ENCODE results near the gene DNAH9.
A peak's percentile ranks its signal among the peaks of the same experiment; 100 is the strongest.

DNAH9 gene

DNA sequence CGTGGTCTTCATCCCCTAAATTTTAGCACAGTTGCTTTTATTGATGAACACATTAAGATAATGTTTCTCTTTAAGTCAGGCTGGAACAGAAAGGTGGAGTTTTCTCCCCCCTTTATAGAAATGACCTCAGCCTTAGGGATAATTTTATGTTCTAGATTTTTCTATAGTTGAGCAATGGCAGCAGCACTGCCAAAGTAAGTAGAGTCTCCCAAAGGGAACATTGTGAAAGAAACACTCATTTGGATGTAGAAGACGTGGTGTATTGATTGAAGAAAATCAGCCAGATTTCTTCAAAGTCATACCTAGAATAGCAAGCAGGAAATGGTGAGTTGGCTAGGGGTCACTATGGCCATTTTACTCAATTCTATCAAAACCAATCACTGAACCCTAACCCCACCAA is 122.5 kb downstream of the DNAH9 start:
- FAIRE-seq (no peak), DNase-seq (ENCODE audit: insufficient read length, low spot score) (no peak)
- no peak for TF ChIP-seq PAX5 (IDR thresholded peaks at IDR 0.05; ENCODE audit: insufficient read depth, low read length, severe bottlenecking)
- TF ChIP-seq POLR2A (IDR thresholded peaks at IDR 0.05; ENCODE audit: low read depth, low read length) = no peak
- TF ChIP-seq TAF1 (IDR thresholded peaks at IDR 0.05; ENCODE audit: low read depth, low read length) = no peak
- no peak for TF ChIP-seq SPI1 (IDR thresholded peaks at IDR 0.05; ENCODE audit: low read depth, low read length)
- no peak for TF ChIP-seq POU2F2 (IDR thresholded peaks at IDR 0.05; ENCODE audit: low read depth, low read length)
- no peak for TF ChIP-seq POLR2AphosphoS5 (IDR thresholded peaks at IDR 0.05; ENCODE audit: low read depth, low read length)

DNA sequence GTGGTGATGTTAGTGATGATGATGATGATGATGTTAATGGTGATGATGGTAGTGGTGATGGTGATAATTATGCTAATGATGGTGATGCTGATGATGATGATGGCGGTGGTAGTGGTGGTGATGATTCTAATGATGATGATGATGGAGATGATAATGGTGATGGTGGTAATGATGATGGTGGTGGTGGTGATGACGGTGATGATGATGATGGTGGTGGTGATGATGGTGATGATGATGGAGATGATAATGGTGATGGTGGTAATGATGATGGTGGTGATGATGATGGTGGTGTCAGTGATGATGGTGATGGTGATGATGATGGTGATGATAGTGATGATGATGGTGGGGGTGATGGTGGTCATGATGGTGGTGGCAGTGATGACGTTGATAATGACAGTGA is 132.5 kb downstream of the DNAH9 start:
- FAIRE-seq (peak; percentile 55), DNase-seq (ENCODE audit: insufficient read length, low spot score) (no peak)
- TF ChIP-seq TAF1 (IDR thresholded peaks at IDR 0.05; ENCODE audit: low read depth, low read length) (no peak), POU2F2 (IDR thresholded peaks at IDR 0.05; ENCODE audit: low read depth, low read length) (no peak), SPI1 (IDR thresholded peaks at IDR 0.05; ENCODE audit: low read depth, low read length) (no peak), POLR2AphosphoS5 (IDR thresholded peaks at IDR 0.05; ENCODE audit: low read depth, low read length) (no peak), POLR2A (IDR thresholded peaks at IDR 0.05; ENCODE audit: low read depth, low read length) (no peak), PAX5 (IDR thresholded peaks at IDR 0.05; ENCODE audit: insufficient read depth, low read length, severe bottlenecking) (no peak)

DNA sequence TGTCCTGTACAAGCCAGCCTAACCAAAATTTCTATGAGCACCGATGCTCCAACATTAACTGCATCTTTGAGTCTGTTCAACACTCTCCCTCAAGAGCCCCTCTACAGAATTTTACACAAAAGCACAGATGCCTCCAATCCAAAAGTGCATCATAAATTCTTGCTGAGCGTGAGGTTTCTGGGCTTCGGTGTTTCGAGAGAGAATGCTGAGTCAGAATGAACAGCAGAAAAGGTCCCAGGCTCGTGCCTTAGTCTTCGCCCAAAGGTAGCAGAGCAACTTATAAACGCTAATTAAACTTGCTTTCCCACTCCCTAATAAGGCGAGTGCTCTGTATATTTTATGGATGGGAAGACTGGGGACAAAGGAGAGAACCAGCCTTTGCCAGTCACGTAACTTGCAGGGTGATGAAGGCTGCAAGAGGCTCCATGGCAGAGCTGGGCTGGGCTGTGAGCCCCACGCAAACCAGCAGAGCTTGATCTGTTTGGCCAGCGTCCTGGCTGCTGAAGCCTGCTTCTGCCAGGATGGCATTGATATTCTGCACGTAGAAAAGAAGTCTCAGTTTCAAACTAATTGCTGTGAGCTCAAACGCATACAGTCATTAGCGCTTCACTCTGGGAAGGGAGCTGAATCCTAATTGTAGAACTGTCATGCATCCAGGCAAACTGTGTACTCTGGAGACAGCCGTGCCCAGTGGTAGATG is 138.5 kb downstream of the DNAH9 start:
- FAIRE-seq (no peak), DNase-seq (ENCODE audit: insufficient read length, low spot score) (no peak)
- TF ChIP-seq SPI1 (IDR thresholded peaks at IDR 0.05; ENCODE audit: low read depth, low read length) = no peak
- no peak for TF ChIP-seq POLR2AphosphoS5 (IDR thresholded peaks at IDR 0.05; ENCODE audit: low read depth, low read length)
- no peak for TF ChIP-seq POU2F2 (IDR thresholded peaks at IDR 0.05; ENCODE audit: low read depth, low read length)
- no peak for TF ChIP-seq TAF1 (IDR thresholded peaks at IDR 0.05; ENCODE audit: low read depth, low read length)
- TF ChIP-seq POLR2A (IDR thresholded peaks at IDR 0.05; ENCODE audit: low read depth, low read length) = no peak
- TF ChIP-seq PAX5 (IDR thresholded peaks at IDR 0.05; ENCODE audit: insufficient read depth, low read length, severe bottlenecking) = no peak

DNA sequence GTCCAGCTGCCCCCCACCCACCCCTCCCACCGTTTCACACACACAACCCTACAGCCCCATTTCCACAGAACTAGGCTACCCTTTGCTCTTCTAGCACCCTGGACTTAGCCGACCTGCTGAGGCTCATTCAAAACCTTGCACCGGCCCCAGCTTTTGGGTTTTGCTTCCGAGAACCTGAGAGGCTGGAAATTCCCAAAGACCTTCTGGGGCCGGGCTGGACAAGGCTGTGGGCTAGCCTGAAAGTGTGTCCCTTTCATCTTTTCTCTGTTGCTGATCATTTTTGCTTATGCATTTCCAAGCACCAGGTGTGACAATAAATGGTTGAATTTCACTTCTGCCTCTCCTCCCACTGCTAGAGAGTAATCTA is 139.0 kb downstream of the DNAH9 start:
- FAIRE-seq = no peak

DNA sequence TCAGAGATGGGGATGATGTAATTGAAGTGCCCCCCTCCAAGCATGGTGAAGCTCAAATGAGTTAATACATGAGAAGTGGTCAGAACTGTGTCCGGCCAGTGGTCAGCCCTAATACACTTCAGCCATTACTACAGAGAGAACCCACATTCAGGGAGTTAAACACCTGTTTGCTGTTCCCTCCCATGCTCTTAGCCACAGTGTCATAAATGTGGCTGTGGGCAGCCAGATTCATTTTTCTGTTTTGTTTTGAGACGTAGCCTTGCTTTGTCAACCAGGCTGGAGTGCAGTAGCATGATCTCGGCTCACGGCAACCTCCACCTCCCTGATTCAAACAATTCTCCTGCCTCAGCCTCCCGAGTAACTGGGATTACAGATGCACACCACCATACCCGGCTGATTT is 139.9 kb downstream of the DNAH9 start:
- no peak for FAIRE-seq

More for the DNA sequence above, 139.0 kb downstream of the DNAH9 start:
- no peak for TF ChIP-seq POLR2AphosphoS5 (IDR thresholded peaks at IDR 0.05; ENCODE audit: low read depth, low read length)
- TF ChIP-seq PAX5 (IDR thresholded peaks at IDR 0.05; ENCODE audit: insufficient read depth, low read length, severe bottlenecking) = no peak
- TF ChIP-seq SPI1 (IDR thresholded peaks at IDR 0.05; ENCODE audit: low read depth, low read length) = no peak
- TF ChIP-seq POU2F2 (IDR thresholded peaks at IDR 0.05; ENCODE audit: low read depth, low read length) = no peak
- TF ChIP-seq POLR2A (IDR thresholded peaks at IDR 0.05; ENCODE audit: low read depth, low read length) = no peak
- TF ChIP-seq TAF1 (IDR thresholded peaks at IDR 0.05; ENCODE audit: low read depth, low read length) = no peak
- DNase-seq (ENCODE audit: insufficient read length, low spot score) = no peak

DNA sequence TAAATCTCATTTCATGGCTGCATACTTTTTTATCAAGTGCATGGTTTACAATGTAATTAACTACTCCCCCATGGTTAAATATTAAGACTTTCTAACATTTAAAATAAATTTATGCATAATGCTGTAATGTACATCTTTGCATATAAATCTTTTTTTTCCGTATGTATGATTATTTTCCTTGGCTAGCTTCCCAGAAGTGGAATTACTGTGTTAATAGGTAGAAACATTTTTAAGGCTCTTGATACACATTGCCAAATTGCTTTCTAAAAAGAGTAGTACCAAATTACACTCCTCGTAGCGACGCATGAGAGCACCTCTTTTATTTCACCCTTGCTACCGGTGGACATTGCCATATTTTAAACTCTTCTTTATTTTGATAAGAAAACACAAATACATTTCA is 141.1 kb downstream of the DNAH9 start:
- TF ChIP-seq PAX5 (IDR thresholded peaks at IDR 0.05; ENCODE audit: insufficient read depth, low read length, severe bottlenecking) = no peak
- TF ChIP-seq TAF1 (IDR thresholded peaks at IDR 0.05; ENCODE audit: low read depth, low read length) = no peak
- TF ChIP-seq SPI1 (IDR thresholded peaks at IDR 0.05; ENCODE audit: low read depth, low read length) = no peak
- TF ChIP-seq POU2F2 (IDR thresholded peaks at IDR 0.05; ENCODE audit: low read depth, low read length) = no peak
- no peak for TF ChIP-seq POLR2AphosphoS5 (IDR thresholded peaks at IDR 0.05; ENCODE audit: low read depth, low read length)
- no peak for TF ChIP-seq POLR2A (IDR thresholded peaks at IDR 0.05; ENCODE audit: low read depth, low read length)

More for the DNA sequence above, 139.9 kb downstream of the DNAH9 start:
- DNase-seq (ENCODE audit: insufficient read length, low spot score) = no peak
- TF ChIP-seq POLR2A (IDR thresholded peaks at IDR 0.05; ENCODE audit: low read depth, low read length) (no peak), PAX5 (IDR thresholded peaks at IDR 0.05; ENCODE audit: insufficient read depth, low read length, severe bottlenecking) (no peak), TAF1 (IDR thresholded peaks at IDR 0.05; ENCODE audit: low read depth, low read length) (no peak), POU2F2 (IDR thresholded peaks at IDR 0.05; ENCODE audit: low read depth, low read length) (no peak), POLR2AphosphoS5 (IDR thresholded peaks at IDR 0.05; ENCODE audit: low read depth, low read length) (no peak), SPI1 (IDR thresholded peaks at IDR 0.05; ENCODE audit: low read depth, low read length) (no peak)

DNA sequence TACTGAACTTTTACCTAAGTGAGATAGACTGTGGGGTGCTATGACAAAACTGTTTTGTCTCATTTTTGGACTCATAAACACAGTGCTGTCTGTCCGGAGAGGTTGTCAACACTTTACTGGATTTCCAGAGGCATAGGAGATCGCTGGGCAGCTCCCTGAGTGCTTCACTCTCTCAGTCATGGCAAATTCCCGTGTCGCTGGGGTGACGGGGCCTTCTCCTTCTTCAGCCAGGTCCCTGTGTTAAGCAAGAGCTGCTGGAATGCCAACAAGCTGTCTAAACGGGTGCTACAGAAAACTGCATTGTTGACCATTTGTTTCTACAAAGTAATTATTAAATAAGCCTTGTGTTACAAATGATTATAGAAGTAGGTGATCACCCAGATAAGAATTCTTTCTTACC is 141.6 kb downstream of the DNAH9 start:
- no peak for FAIRE-seq
- TF ChIP-seq SPI1 (IDR thresholded peaks at IDR 0.05; ENCODE audit: low read depth, low read length) (no peak), POLR2A (IDR thresholded peaks at IDR 0.05; ENCODE audit: low read depth, low read length) (no peak), TAF1 (IDR thresholded peaks at IDR 0.05; ENCODE audit: low read depth, low read length) (no peak), PAX5 (IDR thresholded peaks at IDR 0.05; ENCODE audit: insufficient read depth, low read length, severe bottlenecking) (no peak), POLR2AphosphoS5 (IDR thresholded peaks at IDR 0.05; ENCODE audit: low read depth, low read length) (no peak), POU2F2 (IDR thresholded peaks at IDR 0.05; ENCODE audit: low read depth, low read length) (no peak)

More for the DNA sequence above, 141.1 kb downstream of the DNAH9 start:
- no peak for DNase-seq (ENCODE audit: insufficient read length, low spot score)
- FAIRE-seq = no peak

DNA sequence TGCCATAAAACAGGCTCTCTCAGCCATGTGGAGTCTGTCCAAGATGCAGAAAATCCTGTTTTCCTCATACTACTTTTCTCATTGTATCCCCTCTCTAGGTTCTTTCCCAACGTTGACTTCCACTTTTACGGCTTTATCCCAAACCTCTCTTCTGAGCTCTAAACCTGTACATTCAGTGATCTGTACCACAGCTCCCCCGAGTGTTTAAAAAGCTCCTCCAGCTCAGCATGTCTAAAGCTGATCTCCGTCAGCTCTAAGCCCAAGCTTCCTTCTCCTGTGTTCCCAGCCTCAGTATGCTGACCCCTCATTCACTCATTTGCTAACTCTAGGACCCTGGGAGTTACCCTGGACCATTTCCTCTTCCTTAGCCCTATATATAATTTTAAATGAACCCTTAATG is 144.6 kb downstream of the DNAH9 start:
- no peak for FAIRE-seq
- DNase-seq (ENCODE audit: insufficient read length, low spot score) = no peak
- TF ChIP-seq SPI1 (IDR thresholded peaks at IDR 0.05; ENCODE audit: low read depth, low read length) (no peak), POU2F2 (IDR thresholded peaks at IDR 0.05; ENCODE audit: low read depth, low read length) (no peak), PAX5 (IDR thresholded peaks at IDR 0.05; ENCODE audit: insufficient read depth, low read length, severe bottlenecking) (no peak), TAF1 (IDR thresholded peaks at IDR 0.05; ENCODE audit: low read depth, low read length) (no peak)

More for the DNA sequence above, 141.6 kb downstream of the DNAH9 start:
- DNase-seq (ENCODE audit: insufficient read length, low spot score) = no peak

DNA sequence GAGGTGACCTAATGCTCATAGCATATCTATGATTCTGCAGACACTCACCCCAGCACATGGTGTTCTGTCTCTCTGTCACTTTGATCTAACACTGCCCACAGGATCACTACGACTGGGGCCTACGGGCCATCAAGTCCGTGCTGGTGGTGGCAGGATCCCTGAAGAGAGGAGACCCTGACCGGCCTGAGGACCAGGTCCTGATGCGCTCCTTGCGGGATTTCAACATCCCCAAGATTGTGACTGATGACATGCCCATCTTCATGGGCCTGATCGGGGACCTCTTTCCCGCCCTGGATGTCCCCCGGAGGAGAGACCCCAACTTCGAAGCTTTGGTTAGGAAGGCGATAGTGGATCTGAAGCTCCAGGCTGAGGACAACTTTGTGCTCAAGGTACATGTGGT is 146.4 kb downstream of the DNAH9 start:
- TF ChIP-seq SPI1 (IDR thresholded peaks at IDR 0.05; ENCODE audit: low read depth, low read length) (no peak), POLR2A (IDR thresholded peaks at IDR 0.05; ENCODE audit: low read depth, low read length) (no peak), POU2F2 (IDR thresholded peaks at IDR 0.05; ENCODE audit: low read depth, low read length) (no peak), POLR2AphosphoS5 (IDR thresholded peaks at IDR 0.05; ENCODE audit: low read depth, low read length) (no peak), TAF1 (IDR thresholded peaks at IDR 0.05; ENCODE audit: low read depth, low read length) (no peak), PAX5 (IDR thresholded peaks at IDR 0.05; ENCODE audit: insufficient read depth, low read length, severe bottlenecking) (no peak)
- FAIRE-seq = no peak

More for the DNA sequence above, 146.4 kb downstream of the DNAH9 start:
- DNase-seq (ENCODE audit: insufficient read length, low spot score) = no peak

Measured in GM12891 (cell line).